OCI-LY1 (cell line): ENCODE results near the gene CAMK1G.

Experiments
- H2AFZ ChIP-seq: fragments of 200-600 bp; sonication (generic), shearing (Covaris generic); 2 replicates; pipeline ENCODE4 v1.6.0; 2014; ENCODE audit warnings: antibody characterized with exemption, mild to moderate bottlenecking, low read length
- H3F3A ChIP-seq: fragments of 200-600 bp; sonication (generic), shearing (Covaris generic); 2 replicates; pipeline ENCODE4 v1.6.0; 2014; ENCODE audit warnings: mild to moderate bottlenecking, antibody characterized with exemption, low read length, moderate library complexity; ENCODE audit not compliant: insufficient read depth
- H3K27ac ChIP-seq: fragments of 200-600 bp; sonication (generic); 2 replicates; pipeline ENCODE4 v1.5.1; 2014; ENCODE audit warnings: low read length, mixed run types, mild to moderate bottlenecking, low read depth; ENCODE audit not compliant: poor library complexity, severe bottlenecking
- H3K27me3 ChIP-seq: fragments of 200-600 bp; sonication (generic); 2 replicates; pipeline ENCODE4 v1.6.0; 2014; ENCODE audit warnings: antibody characterized with exemption, mild to moderate bottlenecking, low read length, moderate library complexity; ENCODE audit not compliant: insufficient read depth
- H3K36me3 ChIP-seq: fragments of 200-600 bp; sonication (generic); 2 replicates; pipeline ENCODE4 v1.6.1; 2014; ENCODE audit warnings: mild to moderate bottlenecking, antibody characterized with exemption, low read length, moderate library complexity, mixed read lengths; ENCODE audit not compliant: insufficient read depth
- H3K4me1 ChIP-seq: fragments of 200-600 bp; sonication (generic); 2 replicates; pipeline ENCODE4 v1.5.1; 2014; ENCODE audit warnings: mild to moderate bottlenecking, low read length, moderate library complexity; ENCODE audit not compliant: insufficient read depth, severe bottlenecking
- H3K4me2 ChIP-seq: fragments of 200-600 bp; sonication (generic), shearing (Covaris generic); 2 replicates; pipeline ENCODE4 v1.6.1; 2014; ENCODE audit warnings: low read length
- H3K4me3 ChIP-seq: fragments of 200-600 bp; sonication (generic); 2 replicates; pipeline ENCODE4 v1.5.1; 2014; ENCODE audit warnings: low read length, low read depth, mild to moderate bottlenecking, mixed read lengths; ENCODE audit not compliant: poor library complexity, severe bottlenecking
- H3K79me2 ChIP-seq: fragments of 200-600 bp; shearing (Covaris generic); 2 replicates; pipeline ENCODE4 v1.6.1; 2016; ENCODE audit warnings: mixed run types, low read length, mixed read lengths; ENCODE audit not compliant: insufficient read depth
- H3K9ac ChIP-seq: fragments of 200-600 bp; sonication (generic), shearing (Covaris generic); 2 replicates; pipeline ENCODE4 v1.6.1; 2014; ENCODE audit warnings: mild to moderate bottlenecking, low read length, mixed read lengths
- H3K9me2 ChIP-seq: fragments of 200-600 bp; sonication (generic), shearing (Covaris generic); 2 replicates; pipeline ENCODE4 v1.6.1; 2014; ENCODE audit warnings: low read depth, mild to moderate bottlenecking, low read length, mixed read lengths
- H3K9me3 ChIP-seq: fragments of 200-600 bp; shearing (Covaris generic); 2 replicates; pipeline ENCODE4 v1.6.1; 2014; ENCODE audit warnings: low read length, mixed read lengths
- H4K20me1 ChIP-seq: fragments of 200-600 bp; sonication (generic), shearing (Covaris generic); 2 replicates; pipeline ENCODE4 v1.6.0; 2016; ENCODE audit warnings: mild to moderate bottlenecking, low read length; ENCODE audit not compliant: insufficient read depth
- EZH2 ChIP-seq: fragments of 200-600 bp; sonication (generic), shearing (Covaris generic); IDR thresholded peaks from 2 replicates; pipeline ENCODE4 v1.8.0; 2017; ENCODE audit warnings: borderline replicate concordance, mixed run types, mild to moderate bottlenecking, antibody characterized with exemption, low read length, moderate library complexity, mixed read lengths
- TF ChIP-seq, protein P1 (sequence below): fragments of 200-600 bp; sonication (generic), shearing (Covaris generic); IDR thresholded peaks from 2 replicates; pipeline ENCODE4 v1.5.1; 2017; ENCODE audit warnings: mild to moderate bottlenecking, antibody characterized with exemption, low read length, moderate library complexity, mixed read lengths

Gene CAMK1G

DNA sequence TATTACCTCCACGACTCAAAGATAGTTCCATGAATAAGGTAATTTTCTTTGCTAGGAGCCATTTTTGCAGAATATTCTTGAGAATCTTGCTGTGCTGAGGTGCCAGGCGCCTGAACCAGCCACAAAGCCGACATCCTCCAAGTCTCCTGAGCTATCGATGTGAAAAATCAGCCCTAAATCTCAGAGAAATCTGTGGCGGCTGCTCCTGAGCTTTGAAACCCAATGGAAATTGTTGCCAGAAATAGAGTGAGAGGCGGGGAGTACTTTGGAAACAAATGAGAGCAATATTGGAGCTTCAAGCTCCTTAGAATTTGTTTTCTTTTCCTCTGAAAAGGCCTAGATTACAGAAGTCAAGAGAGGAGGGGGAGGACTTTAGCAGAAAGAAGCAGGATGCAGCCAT lies 6.3 kb downstream of the CAMK1G start:
- TF ChIP-seq, protein P1, sequence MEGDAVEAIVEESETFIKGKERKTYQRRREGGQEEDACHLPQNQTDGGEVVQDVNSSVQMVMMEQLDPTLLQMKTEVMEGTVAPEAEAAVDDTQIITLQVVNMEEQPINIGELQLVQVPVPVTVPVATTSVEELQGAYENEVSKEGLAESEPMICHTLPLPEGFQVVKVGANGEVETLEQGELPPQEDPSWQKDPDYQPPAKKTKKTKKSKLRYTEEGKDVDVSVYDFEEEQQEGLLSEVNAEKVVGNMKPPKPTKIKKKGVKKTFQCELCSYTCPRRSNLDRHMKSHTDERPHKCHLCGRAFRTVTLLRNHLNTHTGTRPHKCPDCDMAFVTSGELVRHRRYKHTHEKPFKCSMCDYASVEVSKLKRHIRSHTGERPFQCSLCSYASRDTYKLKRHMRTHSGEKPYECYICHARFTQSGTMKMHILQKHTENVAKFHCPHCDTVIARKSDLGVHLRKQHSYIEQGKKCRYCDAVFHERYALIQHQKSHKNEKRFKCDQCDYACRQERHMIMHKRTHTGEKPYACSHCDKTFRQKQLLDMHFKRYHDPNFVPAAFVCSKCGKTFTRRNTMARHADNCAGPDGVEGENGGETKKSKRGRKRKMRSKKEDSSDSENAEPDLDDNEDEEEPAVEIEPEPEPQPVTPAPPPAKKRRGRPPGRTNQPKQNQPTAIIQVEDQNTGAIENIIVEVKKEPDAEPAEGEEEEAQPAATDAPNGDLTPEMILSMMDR, result no peak
- no peak for TF ChIP-seq EZH2

DNA sequence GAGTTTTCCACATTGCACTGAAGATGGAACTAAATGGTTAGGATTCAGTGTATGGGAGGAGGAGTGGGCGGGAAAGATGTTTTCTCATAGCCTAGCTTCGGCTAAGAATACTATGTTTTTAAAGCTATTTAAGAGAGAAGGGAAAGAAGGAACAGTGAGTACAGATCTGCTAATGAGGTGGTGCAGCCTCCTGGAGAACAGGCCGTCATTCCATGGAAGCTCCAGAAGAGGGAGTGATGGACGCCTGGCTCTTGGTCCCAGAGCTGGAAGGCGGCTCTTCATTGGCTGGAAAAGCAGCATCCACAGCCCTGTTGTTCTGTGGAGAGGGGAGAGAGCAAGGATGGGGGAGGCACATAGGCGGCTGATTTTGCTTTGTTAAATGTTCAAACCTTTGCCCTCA lies 6.9 kb downstream of the CAMK1G start:
- Histone ChIP-seq H4K20me1 (no peaks in the 10 kb centered on the region), H2AFZ (no peak overlapping the region), H3K4me2 (no peak overlapping the region), H3K9ac (no peak overlapping the region), H3K9me2 (no peaks in the 10 kb centered on the region), H3K36me3 (no peaks in the 10 kb centered on the region), H3F3A (no peaks in the 10 kb centered on the region), H3K9me3 (no peaks in the 10 kb centered on the region), H3K4me1 (no peaks in the 10 kb centered on the region), H3K27ac (no peak overlapping the region), H3K27me3 (no peaks in the 10 kb centered on the region), H3K4me3 (no peak overlapping the region), H3K79me2 (no peaks in the 10 kb centered on the region)
- TF ChIP-seq EZH2, result no peak
- TF ChIP-seq, protein P1, result no peak

More for the DNA sequence above, 6.3 kb downstream of the CAMK1G start:
- no peak overlapping the region for H3K4me2 ChIP-seq
- H3K27me3 ChIP-seq, result no peaks in the 10 kb centered on the region
- H3F3A ChIP-seq, result no peaks in the 10 kb centered on the region
- H3K36me3 ChIP-seq, result no peaks in the 10 kb centered on the region
- H3K4me3 ChIP-seq, result no peak overlapping the region
- no peaks in the 10 kb centered on the region for H3K9me2 ChIP-seq
- H3K9ac ChIP-seq, result no peak overlapping the region
- no peaks in the 10 kb centered on the region for H4K20me1 ChIP-seq
- no peak overlapping the region for H3K27ac ChIP-seq
- no peak overlapping the region for H2AFZ ChIP-seq
- no peaks in the 10 kb centered on the region for H3K4me1 ChIP-seq
- H3K79me2 ChIP-seq, result no peaks in the 10 kb centered on the region
- no peaks in the 10 kb centered on the region for H3K9me3 ChIP-seq

DNA sequence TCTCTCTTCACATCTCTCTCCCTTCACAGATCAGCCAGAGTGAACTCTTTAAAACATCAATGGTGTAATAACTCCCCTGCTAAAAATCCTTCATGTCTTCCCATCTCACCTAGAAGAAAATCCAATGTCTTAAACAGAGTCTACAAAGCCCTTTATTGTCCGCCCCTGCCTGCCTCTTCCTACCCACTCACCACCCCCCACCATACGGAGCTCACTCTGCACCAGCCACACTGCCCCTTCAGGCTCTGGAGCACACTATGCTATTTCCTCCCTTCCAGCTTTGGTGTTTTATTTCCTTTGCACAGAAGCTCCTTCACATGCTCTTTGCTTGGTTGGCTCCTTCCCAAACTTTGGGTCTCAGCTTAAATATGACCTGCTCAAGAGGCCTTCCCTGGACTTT lies 10.2 kb downstream of the CAMK1G start:
- Histone ChIP-seq H3K79me2 (no peaks in the 10 kb centered on the region), H3K27me3 (no peaks in the 10 kb centered on the region), H3K9me2 (no peaks in the 10 kb centered on the region), H3K4me2 (no peak overlapping the region), H3F3A (no peaks in the 10 kb centered on the region), H2AFZ (no peak overlapping the region), H3K4me3 (no peak overlapping the region), H3K36me3 (no peaks in the 10 kb centered on the region), H4K20me1 (no peaks in the 10 kb centered on the region), H3K9me3 (no peaks in the 10 kb centered on the region), H3K9ac (no peak overlapping the region), H3K27ac (no peak overlapping the region), H3K4me1 (no peaks in the 10 kb centered on the region)
- TF ChIP-seq, protein P1, result no peak
- no peak for TF ChIP-seq EZH2
